Hindlimb muscle (tissue), 1 donor: Measurements from ENCODE around the gene ATMIN. TPM values are rescaled to one million over a fixed set of nuclear protein-coding genes. Genes with fewer than 3 reads are reported as not detected.

Source experiments
- DNase-seq: peaks from one replicate; pipeline ENCODE4 v3.0.0-alpha.2; 2013
- polyA plus RNA-seq: library from polyadenylated mRNA; unstranded; fragments of 120-200 nt; gene quantifications from one replicate; pipeline ENCODE4 v1.2.1, GENCODE V29; 2013; ENCODE audit not compliant: insufficient read length

ATMIN gene
- polyA plus RNA-seq, 1 donor, result 28.6 TPM

DNA sequence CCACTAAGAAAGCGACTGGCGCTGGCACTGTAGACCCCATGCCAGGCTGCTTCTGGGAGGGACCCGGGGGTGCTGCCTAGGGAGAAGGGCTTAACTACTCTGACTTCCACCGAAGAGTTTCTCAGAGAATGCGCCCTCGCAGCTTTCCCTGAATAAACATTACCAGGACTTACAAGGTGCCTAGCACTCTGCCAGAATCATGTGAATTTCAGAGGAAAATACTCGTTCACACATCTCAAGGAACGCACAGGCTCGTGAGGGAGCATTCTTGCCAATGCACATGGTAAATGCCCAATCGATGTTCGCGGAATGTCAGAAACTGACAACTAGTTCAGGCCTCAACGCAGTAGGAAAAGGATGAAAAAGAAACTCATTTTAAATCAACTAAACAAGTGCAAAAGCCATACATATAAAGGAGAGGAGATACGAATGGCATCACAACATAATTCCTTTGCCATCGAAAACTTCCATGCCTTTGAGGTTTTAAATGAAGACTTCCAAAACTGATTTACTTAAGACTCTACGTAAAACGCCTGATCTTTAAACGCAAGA lies 30.0 kb upstream of the ATMIN start:
- no peak for DNase-seq

DNA sequence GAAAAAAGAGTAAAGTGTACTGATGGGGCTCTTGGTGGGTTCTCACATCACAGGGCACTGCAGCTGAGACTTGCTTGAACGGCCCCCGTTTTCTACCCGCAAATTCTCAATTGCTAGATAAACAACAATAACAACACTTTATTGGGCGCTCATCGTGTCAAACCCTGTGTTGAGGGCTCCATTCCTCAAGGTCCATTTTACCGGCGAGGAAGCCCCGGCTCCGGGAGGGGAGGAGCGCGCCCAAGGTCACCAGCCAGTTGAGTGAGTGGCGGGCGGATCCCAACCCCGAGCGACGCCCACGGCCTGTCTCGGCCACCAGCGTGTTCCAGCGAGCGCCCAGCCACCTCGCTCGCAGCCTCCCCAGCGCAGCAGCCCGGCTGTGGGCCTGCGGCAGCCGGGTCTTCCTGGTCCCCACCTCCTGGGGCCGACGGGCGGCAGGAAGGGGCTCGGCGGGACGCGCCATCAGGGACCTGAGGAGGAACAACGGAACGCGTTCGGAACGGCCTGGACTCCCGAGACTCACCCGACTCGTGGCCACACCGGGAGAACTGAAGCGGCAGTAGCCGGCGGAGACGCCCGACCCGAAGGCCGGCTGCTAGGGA lies 29.3 kb upstream of the ATMIN start:
- no peak for DNase-seq

DNA sequence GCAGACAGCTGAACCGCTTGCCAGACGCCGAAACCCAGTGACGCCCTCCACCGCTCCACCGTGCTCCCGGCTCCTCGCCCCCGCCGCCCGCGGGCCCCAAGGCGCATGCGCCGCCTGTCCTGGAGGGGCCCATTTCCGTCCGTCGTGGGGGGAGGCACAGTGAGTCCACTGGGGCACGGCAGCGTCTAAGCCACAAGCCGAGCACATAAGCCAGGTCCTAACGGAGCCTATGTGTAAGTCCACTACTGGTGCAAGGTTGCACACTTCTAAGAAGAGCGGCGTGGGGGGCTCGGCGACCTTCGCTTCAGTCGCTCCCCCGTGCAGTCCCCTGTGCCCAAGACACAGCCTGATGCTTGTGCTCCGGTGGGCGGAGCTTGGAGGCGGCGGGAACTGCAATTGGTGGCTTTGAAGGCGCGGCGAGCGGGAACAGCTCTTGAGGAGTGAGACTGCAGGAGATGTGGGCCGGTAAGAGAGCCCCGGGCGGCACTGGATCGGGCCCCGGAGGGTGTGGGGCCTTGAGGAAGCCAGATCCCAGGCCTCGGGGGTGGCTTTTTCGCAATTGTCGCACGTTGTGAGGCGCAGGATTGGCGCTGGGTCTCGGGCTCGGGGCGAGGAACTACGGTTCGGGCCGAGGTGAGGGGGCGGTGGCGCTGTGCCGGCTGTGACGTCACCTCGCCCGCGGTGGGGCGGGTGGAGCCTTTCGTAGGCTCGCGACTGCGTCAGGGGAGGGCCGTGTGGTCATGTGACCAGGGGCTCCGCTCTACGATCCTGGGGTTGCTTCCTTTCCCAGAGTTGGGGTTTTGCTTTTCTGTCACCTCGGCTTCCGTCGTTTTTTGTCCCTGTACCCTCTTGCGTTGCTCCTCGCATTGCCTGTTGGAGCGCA lies 28.6 kb upstream of the ATMIN start, which contains the start of the genes CENPN and CMC2:
Gene CENPN (plus strand): TSS at position 402 of the 883 bp plus-strand sequence. CDS start 4,726 bp downstream, outside the sequence.
Gene CMC2 (minus strand): TSS at position 73 of the 883 bp plus-strand sequence. CDS start 9,491 bp downstream, outside the sequence.
- DNase-seq, result peak; percentile 99

DNA sequence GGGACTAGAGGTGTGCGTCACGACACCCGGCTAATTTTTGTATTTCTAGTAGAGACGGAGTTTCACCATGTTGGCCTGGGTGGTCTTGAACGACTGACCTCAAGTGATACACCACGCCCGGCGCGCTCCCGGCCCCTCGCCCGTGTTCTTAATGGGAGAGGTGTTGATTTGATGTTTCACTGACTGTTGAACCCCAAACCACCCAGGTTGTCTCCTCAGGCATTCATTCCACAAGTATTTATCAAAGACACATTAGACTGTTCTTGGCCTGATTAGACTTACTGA lies 27.2 kb upstream of the ATMIN start:
- no peak for DNase-seq

DNA sequence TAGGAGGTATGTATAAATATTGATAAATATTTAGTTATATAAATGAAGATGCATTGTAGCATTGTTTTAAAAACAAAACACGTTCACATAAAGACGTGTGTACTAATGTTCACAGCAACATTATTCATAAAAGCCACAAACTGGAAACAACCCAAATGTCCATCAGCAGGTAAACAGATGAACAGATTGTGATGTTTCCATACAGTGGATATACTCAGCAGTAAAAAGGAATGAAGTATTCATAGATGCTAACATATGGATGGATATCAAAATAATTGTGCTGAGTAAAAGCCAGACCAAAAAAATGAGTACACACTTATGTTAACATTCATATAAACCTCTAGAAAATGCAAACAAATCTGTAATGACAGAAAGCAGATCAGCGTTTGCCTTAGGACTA lies 22.7 kb upstream of the ATMIN start:
- DNase-seq, result no peak

DNA sequence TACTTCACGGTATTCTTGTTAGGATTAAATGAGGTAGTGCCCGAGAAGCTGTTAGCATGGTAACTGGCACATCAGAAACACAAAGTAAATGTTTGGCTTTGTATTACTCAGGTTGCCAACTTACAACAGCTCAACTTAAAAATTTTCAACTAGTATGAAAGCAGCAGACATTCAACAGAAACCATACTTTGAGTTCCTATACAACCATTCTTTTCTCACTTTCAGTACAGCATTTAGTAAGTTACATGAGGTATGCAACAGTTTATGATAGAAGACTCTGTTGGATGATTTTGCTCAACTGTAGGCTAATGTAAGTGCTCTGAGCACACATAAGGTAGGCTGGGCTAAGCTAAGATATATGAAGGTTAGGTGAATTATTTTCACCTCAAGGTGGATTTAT lies 21.0 kb upstream of the ATMIN start:
- no peak for DNase-seq

DNA sequence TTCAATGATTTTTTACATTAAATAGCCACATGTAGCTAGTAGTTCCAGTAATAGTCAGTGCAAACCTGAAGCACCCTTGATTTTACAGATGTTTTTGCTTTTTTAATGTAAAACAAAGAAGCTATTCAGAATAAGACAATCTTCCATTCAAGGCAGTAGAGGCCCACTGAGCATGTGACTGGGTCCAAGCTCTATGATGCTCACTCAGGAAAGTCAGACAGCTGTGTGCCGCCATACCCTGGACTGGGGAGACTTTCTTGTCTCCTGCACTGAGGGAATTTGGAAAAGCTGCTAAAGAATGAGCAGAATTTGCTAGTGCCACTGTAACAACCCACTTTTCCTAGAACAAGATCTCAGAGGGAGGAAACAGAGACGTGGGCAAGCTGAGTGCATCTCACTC lies 17.1 kb upstream of the ATMIN start:
- DNase-seq, result no peak

DNA sequence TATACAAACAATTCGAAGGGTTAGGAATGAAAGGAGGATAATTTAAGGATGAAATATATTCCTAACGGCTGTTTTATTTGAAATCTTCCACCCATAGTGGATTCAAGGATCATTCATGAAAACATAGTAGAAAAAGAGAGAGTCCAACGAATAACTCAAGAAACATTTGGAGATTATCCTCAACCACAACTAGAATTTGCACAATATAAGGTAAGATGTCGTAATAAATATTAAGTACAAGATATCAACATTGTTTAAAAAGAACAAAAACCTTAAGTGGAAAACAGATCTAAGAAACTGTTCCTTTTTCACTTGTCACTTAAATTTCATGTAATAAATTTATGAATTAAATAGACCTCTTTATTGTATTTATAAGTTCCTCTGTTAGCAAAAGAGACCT lies 9.2 kb upstream of the ATMIN start:
- no peak for DNase-seq

DNA sequence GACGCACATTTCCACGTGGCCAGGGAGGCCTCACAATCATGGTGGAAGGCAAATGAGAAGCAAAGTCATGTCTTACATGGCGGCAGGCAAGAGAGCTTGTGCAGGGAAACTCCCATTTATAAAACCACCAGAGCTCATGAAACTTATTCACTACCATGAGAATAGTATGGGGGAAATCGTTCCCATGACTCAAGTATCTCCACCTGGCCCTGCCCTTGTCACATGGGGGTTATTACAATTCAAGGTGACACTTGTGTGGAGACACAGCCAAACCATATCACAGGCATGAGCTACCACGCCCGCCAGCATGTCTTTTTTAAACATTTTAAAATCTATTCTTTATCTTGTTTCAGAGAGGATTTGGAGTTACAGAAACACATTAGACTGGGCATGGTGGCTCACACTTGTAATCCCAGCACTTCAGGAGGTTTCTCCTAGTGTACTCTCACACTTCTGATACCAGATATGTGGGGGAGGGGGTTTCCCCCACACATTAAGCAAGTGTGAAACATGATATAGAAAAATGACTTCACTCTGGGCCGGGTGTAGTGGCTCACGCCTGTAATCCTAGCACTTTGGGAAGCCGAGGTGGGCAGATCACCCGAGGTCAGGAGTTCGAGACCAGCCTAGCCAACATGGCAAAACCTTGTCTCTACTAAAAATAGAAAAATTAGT lies 5.6 kb upstream of the ATMIN start:
- no peak for DNase-seq

DNA sequence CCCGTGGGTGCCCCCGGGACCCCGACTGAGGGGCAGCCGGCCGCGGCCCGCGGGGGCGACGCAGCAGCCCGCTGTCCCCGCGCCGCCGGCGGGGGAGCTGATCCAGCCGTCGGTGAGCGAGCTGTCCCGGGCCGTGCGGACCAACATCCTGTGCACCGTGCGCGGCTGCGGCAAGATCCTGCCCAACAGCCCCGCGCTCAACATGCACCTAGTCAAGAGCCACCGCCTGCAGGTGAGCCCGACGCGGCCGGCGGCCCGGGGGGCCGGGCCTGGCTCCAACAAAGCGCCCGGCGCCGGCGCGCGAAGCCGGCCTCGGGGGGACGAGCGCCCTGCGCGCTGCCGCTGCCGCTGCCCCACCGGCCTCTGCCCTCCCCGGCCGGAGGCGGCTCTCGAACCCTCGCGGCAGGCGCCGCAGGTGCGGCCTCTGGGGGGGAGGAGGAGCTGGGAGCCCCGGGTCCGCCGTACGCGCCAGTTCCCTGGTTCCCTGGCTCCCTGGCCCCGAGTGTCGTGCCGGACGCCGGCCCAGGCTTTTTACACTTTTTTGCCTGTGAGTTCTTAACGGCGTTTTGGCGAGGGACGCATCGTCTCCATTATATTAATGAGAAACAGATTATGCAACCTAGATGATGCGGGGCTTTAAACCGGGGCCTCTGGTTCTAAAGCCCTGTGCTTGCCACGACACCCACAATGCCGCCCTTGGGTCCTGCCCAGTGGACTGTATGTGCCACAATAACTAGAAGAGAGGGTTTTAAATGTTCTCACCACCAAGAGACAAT lies 521 bp downstream of the ATMIN start:
- DNase-seq, result peak; percentile 29

DNA sequence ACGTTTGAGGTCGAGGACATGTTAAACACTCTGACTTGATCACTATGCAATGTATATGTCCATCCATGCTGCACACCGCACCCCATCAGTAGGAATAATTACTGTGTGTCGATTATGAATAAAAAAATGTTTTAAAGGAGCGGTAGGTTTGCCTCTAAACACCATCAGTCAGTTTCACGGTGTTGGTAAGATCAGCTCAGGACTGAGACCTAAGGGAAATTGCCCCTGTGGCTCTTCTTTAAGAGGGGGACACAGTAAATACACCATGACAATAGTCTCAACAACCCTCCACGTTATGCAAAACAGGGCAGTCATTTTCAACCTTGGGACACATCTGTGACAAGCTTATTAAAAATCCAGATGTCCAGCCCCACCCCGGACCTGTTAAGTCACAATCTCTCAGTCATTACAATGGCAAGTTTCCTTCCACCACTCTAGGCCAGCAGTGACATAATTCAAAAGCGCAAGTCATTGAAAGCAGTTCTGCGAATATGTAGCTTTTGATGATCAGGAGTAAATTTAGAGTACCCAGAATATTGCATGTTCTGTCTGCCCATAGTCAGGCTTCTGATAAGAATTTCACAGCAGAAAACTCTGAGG lies 1.2 kb downstream of the ATMIN start:
- peak; percentile 3 for DNase-seq

DNA sequence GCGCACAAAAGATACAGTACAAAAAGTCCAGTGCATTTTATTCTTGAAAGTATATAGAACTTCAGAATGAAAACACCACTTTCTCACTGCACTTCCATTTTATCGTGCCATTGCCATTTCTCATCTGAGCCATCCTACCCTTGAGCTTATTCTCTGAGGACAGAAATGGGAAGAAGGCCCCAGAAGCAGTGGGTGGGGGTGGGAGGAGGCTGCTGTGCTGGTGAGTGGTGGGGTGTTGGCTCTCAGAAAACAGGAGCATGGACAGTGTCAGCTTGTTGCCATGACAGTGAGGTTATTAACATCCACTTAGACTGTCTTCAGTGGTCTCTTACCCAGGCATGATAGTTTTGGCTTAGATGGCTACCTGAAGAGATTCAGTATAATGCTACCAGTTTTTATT lies 4.5 kb downstream of the ATMIN start:
- no peak for DNase-seq

DNA sequence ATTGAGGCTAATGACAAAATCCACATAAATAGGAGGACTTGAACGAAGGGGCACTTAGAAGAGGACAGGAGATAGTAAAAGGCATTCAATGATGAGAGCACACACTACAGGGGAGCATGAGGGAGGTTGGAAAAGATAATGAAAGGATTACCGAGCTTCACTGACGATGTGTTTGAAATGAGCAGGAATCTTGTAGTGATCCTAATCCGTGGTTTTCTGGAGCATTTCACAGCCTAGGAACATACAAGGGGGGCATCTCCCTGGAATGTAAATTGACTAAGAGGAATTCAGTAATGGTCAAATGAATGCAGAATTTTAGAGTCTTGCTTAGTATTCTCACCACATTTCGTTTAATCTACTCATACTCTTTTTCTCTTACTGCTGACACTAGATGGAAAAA lies 5.2 kb downstream of the ATMIN start:
- no peak for DNase-seq

DNA sequence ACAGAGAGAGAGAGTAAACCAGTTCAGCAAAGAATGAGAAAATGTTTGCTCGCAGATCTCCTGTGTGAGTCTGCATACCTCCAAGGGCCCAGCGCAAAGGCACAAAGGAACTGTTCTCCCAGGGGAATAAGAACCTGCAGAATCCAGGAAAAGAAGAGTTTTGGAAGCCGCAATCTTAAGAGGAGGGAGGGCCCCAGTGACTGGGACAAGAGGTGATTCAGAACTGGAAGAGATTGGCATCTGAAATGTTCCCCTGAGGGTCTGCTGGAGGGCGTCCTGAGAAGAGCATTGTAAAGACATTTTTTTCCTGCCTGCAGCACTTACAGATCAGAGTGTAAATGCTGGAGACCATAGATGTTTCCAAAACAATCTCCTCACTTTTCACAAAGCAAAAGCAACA lies 6.1 kb downstream of the ATMIN start:
- DNase-seq, result no peak

DNA sequence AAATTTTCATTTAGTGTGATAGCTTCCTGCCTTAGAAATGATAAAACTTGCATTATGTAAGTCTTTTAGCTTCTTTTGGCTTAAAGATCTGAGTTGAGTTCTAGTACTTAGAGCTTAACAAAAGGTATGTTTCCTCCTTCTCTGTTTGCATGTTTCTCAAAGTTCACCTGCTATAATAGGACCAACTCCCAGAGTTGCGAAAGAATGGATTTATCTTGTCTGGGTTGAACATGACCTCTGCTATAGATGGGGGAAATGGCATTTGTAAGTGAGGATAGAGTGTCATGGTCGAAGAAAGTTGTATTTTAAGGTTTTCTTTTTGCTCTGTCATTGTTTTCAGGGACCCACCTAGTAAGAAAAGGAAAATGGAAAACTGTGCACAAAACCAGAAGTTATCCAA lies 7.2 kb downstream of the ATMIN start:
- no peak for DNase-seq

DNA sequence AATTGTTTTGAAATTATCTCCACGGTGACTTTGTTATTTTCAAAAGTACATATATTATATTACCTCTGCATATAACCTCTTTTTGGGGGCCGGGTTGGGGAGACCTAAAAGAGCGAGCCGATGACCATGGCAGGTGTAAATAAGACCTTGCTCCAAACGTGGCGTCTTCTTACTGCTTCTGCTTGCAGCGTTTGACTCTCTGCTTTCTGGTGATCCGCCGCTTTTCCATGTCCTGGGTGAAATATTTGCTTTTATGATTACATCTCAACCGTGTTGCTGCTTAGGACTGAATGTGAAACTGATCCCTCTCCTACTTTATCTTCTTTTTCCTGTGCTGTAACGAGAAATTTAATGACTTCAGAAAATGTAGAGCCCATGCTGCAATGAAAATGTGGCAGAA lies 18.1 kb downstream of the ATMIN start:
- no peak for DNase-seq

DNA sequence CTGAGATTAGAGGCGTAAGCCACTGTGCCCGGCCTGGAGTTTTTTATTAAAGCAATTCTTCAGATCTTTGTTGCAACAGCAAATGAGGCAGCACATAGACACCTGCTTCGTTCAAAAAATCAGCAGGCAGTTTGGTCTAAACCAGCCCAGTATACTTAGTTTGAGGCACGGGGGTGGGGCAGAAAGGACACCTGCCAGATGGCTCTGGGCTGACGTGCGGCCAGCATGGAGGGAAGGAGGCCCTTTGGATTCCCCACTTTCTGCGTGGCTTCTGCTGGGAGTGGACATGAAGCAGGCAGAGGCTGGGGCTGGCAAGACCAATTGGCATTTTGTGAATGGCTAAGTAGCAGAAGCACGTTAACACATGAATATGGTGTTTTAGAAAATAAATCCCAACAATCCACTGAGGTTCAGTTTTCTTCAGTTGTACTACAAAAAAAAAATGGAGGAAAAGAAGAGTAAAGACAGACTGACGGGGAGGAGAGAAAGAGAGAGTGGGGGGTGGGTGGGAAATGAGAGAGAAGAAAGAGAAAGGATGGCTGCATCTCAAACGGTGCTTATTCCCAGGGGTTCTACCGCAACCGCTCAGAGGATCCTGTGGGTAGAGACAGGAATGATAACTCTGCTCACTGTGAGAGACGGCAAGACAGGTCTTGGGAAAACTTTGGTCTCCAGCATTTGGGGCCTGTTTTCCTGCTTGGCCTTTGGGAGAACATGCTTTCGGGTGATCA lies 25.1 kb downstream of the ATMIN start:
- no peak for DNase-seq

DNA sequence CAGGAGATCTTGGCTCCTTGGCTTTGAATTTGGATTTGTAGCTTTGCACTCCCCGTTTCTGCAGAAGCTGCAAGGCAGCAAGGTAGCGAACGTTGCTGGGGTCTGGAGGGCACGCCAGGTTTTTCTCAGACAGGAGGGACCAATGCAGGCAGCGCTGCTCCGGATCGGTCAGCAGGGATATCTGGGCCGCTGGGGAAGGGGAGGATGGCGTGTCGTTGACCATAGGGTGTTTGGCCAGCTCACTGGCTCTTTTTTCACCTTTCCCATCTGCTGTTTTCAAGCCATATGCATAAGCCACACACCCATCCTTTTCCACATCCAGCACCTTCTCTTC lies 25.6 kb downstream of the ATMIN start:
- DNase-seq, result no peak

DNA sequence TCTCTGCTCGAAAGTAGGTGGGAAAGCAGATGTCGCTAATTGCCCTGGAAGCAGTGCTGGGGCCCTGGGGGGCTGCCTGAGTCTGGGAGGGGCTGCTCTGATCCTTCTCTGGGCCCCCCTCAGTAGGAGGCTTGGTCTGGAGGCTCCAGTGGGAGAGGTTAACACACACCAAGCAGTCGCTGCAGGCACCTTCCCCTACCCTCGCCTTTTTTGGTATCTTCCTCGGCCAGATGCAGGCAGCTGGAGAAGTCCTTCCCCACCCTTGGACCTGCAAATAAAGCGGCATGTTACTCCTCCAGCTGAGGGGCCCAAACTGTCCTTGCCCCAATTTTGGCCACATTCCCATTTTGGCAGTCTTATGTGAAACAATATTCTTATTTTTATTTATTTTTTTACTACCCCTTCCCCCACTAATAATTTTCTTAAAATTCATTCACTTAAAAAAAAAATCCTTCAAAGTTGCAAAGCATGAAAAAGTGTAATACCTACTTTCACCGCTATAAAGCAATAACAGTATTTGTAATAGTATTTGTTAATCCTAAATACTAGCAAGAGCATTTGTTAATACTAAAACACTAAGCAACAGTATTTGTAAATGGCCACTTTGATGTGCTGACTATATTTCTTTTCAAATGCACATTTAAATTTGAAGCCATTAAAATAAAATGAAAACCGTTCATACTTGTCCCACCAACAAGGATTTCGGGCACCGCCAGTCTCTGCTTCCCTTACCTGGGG lies 26.4 kb downstream of the ATMIN start:
- no peak for DNase-seq

DNA sequence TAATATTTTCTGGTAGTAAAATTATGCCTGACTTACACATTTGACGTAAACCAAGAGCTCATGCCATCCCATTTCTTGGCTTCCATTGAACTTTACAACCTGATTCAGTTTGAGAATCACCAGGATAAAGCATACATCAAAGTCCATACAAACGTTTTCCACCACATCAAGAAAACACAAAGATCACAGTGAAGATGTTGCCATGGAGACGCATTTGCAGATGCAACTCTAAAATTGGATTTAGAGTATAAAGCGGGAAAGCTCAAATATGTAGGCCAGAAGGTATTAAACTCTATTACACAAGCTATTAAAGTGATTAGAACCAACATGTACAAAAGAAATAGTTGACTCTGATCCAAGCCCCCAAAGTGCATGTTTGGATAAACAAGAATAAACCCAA lies 31.0 kb downstream of the ATMIN start:
- no peak for DNase-seq

DNA sequence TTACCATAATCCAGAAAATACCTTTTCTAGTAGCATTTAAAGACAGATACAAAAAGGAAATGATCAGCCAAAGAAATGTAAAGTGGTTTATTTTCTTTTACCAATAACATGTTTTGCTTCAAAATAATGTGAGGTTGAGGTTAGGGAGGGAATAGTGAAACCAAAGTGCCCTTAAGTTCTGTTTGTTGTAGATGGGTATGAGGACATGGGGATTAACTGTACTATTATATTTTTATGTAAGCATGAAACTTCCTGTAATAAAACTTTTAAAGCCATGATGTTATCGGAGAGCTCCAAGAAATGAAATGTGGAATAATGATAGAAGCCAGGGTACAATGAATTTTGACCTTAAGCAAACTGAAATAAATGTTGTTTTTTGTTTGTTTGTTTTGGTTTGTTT lies 31.5 kb downstream of the ATMIN start:
- DNase-seq, result no peak
